IMR-90 (cell line): ENCODE measurements around the gene ASTN2. TPM values are rescaled to one million over a fixed set of nuclear protein-coding genes. Genes with fewer than 3 reads are reported as not detected.

ENCODE experiments used
- ATAC-seq: fragments of 200-7000 bp; cut with Tn5 transposase; 2 replicates; pipeline ENCODE4 v1.9.1; 2020; ENCODE audit warnings: low read depth, mild to moderate bottlenecking, moderate library complexity
- BruUV-seq: library from RNA; stranded (reverse); fragments of 400-500 nt; replicated peaks from 2 replicates; lab custom pipeline; 2021; lab: Mats Ljungman, UMichigan
- CTCF ChIA-PET: fragments of 300-600 bp; formaldehyde crosslinking; extraction: SDS; loops from one replicate; lab custom pipeline; 2021; ENCODE audit warnings: antibody characterized with exemption; lab: Yijun Ruan, JAX
- POLR2A ChIA-PET: fragments of 300-600 bp; sonication (Branson Sonifier 250); formaldehyde crosslinking; loops from one replicate; lab custom pipeline; 2022; ENCODE audit warnings: antibody characterized with exemption; ENCODE audit not compliant: unreplicated experiment; lab: Charles Lee
- DNase-seq: peaks from one replicate; pipeline ENCODE4 v3.0.0; 2013
- H2AFZ ChIP-seq: replicated peaks from 2 replicates; pipeline ENCODE3; 2013; ENCODE audit warnings: low read length, mild to moderate bottlenecking; ENCODE audit not compliant: poor library complexity
- H2AK5ac ChIP-seq: 2 replicates; pipeline ENCODE4 v1.6.1; 2013; ENCODE audit warnings: low read depth, low read length, inconsistent platforms
- H2AK9ac ChIP-seq: replicated peaks from 2 replicates; pipeline ENCODE3; 2013; ENCODE audit warnings: mild to moderate bottlenecking, low read depth, low read length, moderate library complexity; ENCODE audit not compliant: poor library complexity
- H2BK120ac ChIP-seq: 2 replicates; pipeline ENCODE4 v1.6.1; 2013; ENCODE audit warnings: low read depth, low read length, inconsistent platforms
- H2BK15ac ChIP-seq: 3 replicates; pipeline ENCODE4 v1.6.1; 2013; ENCODE audit warnings: low read depth, low read length, inconsistent platforms
- H2BK20ac ChIP-seq: 2 replicates; pipeline ENCODE4 v1.6.1; 2013; ENCODE audit warnings: low read depth, mild to moderate bottlenecking, inconsistent platforms, low read length, moderate library complexity
- H2BK5ac ChIP-seq: 2 replicates; pipeline ENCODE4 v1.6.1; 2013; ENCODE audit warnings: mild to moderate bottlenecking, low read depth, low read length, inconsistent platforms; ENCODE audit not compliant: poor library complexity, severe bottlenecking
- H3K14ac ChIP-seq: replicated peaks from 2 replicates; pipeline ENCODE4 v1.6.1; 2013; ENCODE audit warnings: low read depth, low read length, inconsistent platforms
- H3K18ac ChIP-seq: 2 replicates; pipeline ENCODE4 v1.6.1; 2013; ENCODE audit warnings: low read depth, low read length, control low read depth
- H3K23ac ChIP-seq: 2 replicates; pipeline ENCODE4 v1.6.1; 2013; ENCODE audit warnings: low read depth, low read length, inconsistent platforms
- H3K27ac ChIP-seq: 2 replicates; pipeline ENCODE4 v1.5.1; 2013; ENCODE audit warnings: mild to moderate bottlenecking, control low read depth, low read length; ENCODE audit not compliant: insufficient read depth
- H3K27me3 ChIP-seq: 2 replicates; pipeline ENCODE4 v1.6.1; 2013; ENCODE audit warnings: low read length; ENCODE audit not compliant: control insufficient read depth, insufficient read depth
- H3K36me3 ChIP-seq: 2 replicates; pipeline ENCODE4 v1.6.1; 2013; ENCODE audit warnings: low read length, mixed read lengths; ENCODE audit not compliant: control insufficient read depth, insufficient read depth
- H3K4ac ChIP-seq: 2 replicates; pipeline ENCODE4 v1.6.1; 2013; ENCODE audit warnings: low read depth, low read length, inconsistent platforms
- H3K4me1 ChIP-seq: 2 replicates; pipeline ENCODE4 v1.6.1; 2013; ENCODE audit warnings: low read length, mixed read lengths; ENCODE audit not compliant: control insufficient read depth, insufficient read depth
- H3K4me2 ChIP-seq: 2 replicates; pipeline ENCODE4 v1.6.1; 2013; ENCODE audit warnings: low read depth, mild to moderate bottlenecking, control low read depth, low read length, moderate library complexity
- H3K4me3 ChIP-seq: 2 replicates; pipeline ENCODE4 v1.5.1; 2013; ENCODE audit warnings: low read depth, mild to moderate bottlenecking, control low read depth, low read length, moderate library complexity; ENCODE audit not compliant: insufficient read depth
- H3K56ac ChIP-seq: 2 replicates; pipeline ENCODE4 v1.6.1; 2013; ENCODE audit warnings: low read length, inconsistent platforms; ENCODE audit not compliant: insufficient read depth; ENCODE audit errors: extremely low read depth
- H3K79me1 ChIP-seq, 2 experiments: 2 replicates each; pipeline ENCODE4 v1.6.1; 2013; ENCODE audit warnings: low read length in 2 of 2, inconsistent platforms in 1 of 2, low read depth in 1 of 2
- H3K9ac ChIP-seq: 2 replicates; pipeline ENCODE4 v1.6.1; 2013; ENCODE audit warnings: low read depth, low read length, control low read depth
- H3K9me1 ChIP-seq: 2 replicates; pipeline ENCODE4 v1.6.1; 2013; ENCODE audit warnings: low read length, inconsistent platforms; ENCODE audit not compliant: insufficient read depth
- H3K9me3 ChIP-seq: 2 replicates; pipeline ENCODE4 v1.6.1; 2013; ENCODE audit warnings: low read length; ENCODE audit not compliant: control insufficient read depth, insufficient read depth
- H4K20me1 ChIP-seq: 2 replicates; pipeline ENCODE4 v1.6.1; 2013; ENCODE audit warnings: low read length, inconsistent platforms; ENCODE audit not compliant: insufficient read depth
- H4K5ac ChIP-seq: 2 replicates; pipeline ENCODE4 v1.6.1; 2013; ENCODE audit warnings: mild to moderate bottlenecking, low read depth, low read length, control low read depth
- H4K8ac ChIP-seq, 2 experiments: 2 replicates each; pipeline ENCODE4 v1.6.1; 2013; ENCODE audit warnings: low read depth in 2 of 2, low read length in 2 of 2, control low read depth in 1 of 2, inconsistent platforms in 1 of 2
- H4K91ac ChIP-seq: 2 replicates; pipeline ENCODE4 v1.6.1; 2013; ENCODE audit warnings: low read depth, low read length, inconsistent platforms; ENCODE audit not compliant: insufficient read depth
- CHD1 ChIP-seq: IDR thresholded peaks from 2 replicates; pipeline ENCODE4 v1.6.1; 2012; ENCODE audit warnings: low read depth, low read length, improper control_type of control experiment
- CTCF ChIP-seq: conservative IDR thresholded peaks from 2 replicates; pipeline ENCODE4 v1.5.1; 2012; ENCODE audit warnings: mild to moderate bottlenecking, low read depth, low read length, improper control_type of control experiment
- FOS ChIP-seq: fragments of 150-350 bp; IDR thresholded peaks from 2 replicates; pipeline ENCODE4 v1.6.1; 2016; ENCODE audit warnings: low read depth, low read length
- USF2 ChIP-seq: fragments of 150-350 bp; IDR thresholded peaks from 2 replicates; pipeline ENCODE4 v1.6.1; 2017; ENCODE audit warnings: mild to moderate bottlenecking, antibody characterized with exemption, low read length, low read depth
- dilution Hi-C: fragments of 300-500 bp; cut with HindIII; formaldehyde crosslinking; loops from one replicate; pipeline ENCODE4 v1.14.3; 2018; ENCODE audit warnings: low sequenced_read_pairs; ENCODE audit not compliant: unreplicated experiment
- in situ Hi-C: fragments of 300-500 bp; cut with MboI; formaldehyde crosslinking; loops from 3 replicates; pipeline ENCODE4 v1.14.3; 2019; ENCODE audit warnings: low sequenced_read_pairs, inconsistent platforms, mixed read lengths
- intact Hi-C: fragments of 100-400 bp; cut with micrococcal nuclease; formaldehyde crosslinking; loops from 2 replicates; pipeline ENCODE4 v1.10.0; 2022
- polyA plus RNA-seq, 3 experiments: library from polyadenylated mRNA; depleted of rRNA; stranded (reverse); fragments of >200 nt; gene quantifications; 2 replicates each; pipeline ENCODE4 v1.2.3, GENCODE V29; 2012; ENCODE audit warnings: low replicate concordance in 1 of 3
- total RNA-seq: library from RNA; depleted of rRNA; stranded (reverse); fragments of >200 nt; gene quantifications from 2 replicates; pipeline ENCODE4 v1.2.3, GENCODE V29; 2012

The ASTN2 gene
- total and polyA plus RNA-seq, 2 of the 4 experiments (the other 2 are of a cell fraction): 3.8 to 6.8 TPM

GRCh38 chr9:116403171-116403570 lies 1011.7 kb downstream of the ASTN2 start:
- H3K27ac ChIP-seq: no peak overlapping the region
- no peak overlapping the region for H2AK5ac ChIP-seq
- H3K36me3 ChIP-seq: peaks cover 9% of the 10 kb centered on the region
- no peak overlapping the region for H4K5ac ChIP-seq
- no peak for TF ChIP-seq CTCF
- no peak for TF ChIP-seq USF2
- no peak for TF ChIP-seq FOS
- TF ChIP-seq CHD1: no peak
- DNase-seq (no peak), ATAC-seq (no peak)
- H3K4me2 ChIP-seq: no peak overlapping the region
- no peak overlapping the region for H3K56ac ChIP-seq
- no peak overlapping the region for H3K9ac ChIP-seq
- H2AK9ac ChIP-seq: no peak overlapping the region
- no peak overlapping the region for H3K14ac ChIP-seq
- CTCF ChIA-PET: interaction anchor here (0.6 to 1.1 kb wide), 2 partner anchors 10 to 903 kb away, joined by 3 to 4 read pairs; no protein-coding TSS in a partner anchor
- dilution Hi-C loops: no loop called here
- H4K8ac ChIP-seq: no peak overlapping the region
- no peaks in the 10 kb centered on the region for H3K9me3 ChIP-seq
- no peaks in the 10 kb centered on the region for H3K27me3 ChIP-seq
- H3K9me1 ChIP-seq: no peaks in the 10 kb centered on the region
- H4K91ac ChIP-seq: no peak overlapping the region
- H3K4me1 ChIP-seq: no peaks in the 10 kb centered on the region
- H3K4me3 ChIP-seq: no peak overlapping the region
- H2BK15ac ChIP-seq: no peak overlapping the region
- intact Hi-C loops: loop anchor here (10.0 kb wide), 1 partner anchor 252 kb away; no protein-coding TSS in a partner anchor
- H3K18ac ChIP-seq: no peak overlapping the region
- no TSS peak for BruUV-seq
- in situ Hi-C loops: no loop called here
- H3K79me1 ChIP-seq: no peaks in the 10 kb centered on the region
- H2BK120ac ChIP-seq: no peak overlapping the region
- no peak overlapping the region for H2AFZ ChIP-seq
- no peak overlapping the region for H3K23ac ChIP-seq
- H2BK5ac ChIP-seq: no peak overlapping the region
- no peaks in the 10 kb centered on the region for H4K20me1 ChIP-seq
- POLR2A ChIA-PET: no interaction called here
- H2BK20ac ChIP-seq: no peak overlapping the region
- no peak overlapping the region for H3K4ac ChIP-seq
